H1 (cell line): ENCODE data around the gene PAXX. TPM values are rescaled to one million over a fixed set of nuclear protein-coding genes. Genes with fewer than 3 reads are reported as not detected.

Experiments used
- CTCF ChIA-PET: fragments of 300-600 bp; sonication (Branson Sonifier 250); formaldehyde crosslinking; loops from one replicate; lab custom pipeline; 2021; ENCODE audit not compliant: partially characterized antibody; lab: Charles Lee
- POLR2A ChIA-PET: fragments of 300-600 bp; sonication (Branson Sonifier 250); formaldehyde crosslinking; loops from one replicate; lab custom pipeline; 2021; ENCODE audit warnings: inconsistent platforms; ENCODE audit not compliant: partially characterized antibody; lab: Charles Lee
- DNase-seq, 2 experiments: peaks; one replicate each; pipeline versions ENCODE4 v3.0.0 to v3.0.0-alpha.2; 2010 to 2022; ENCODE audit warnings: low spot score in 2 of 2, low read depth in 1 of 2, mixed read lengths in 1 of 2
- FAIRE-seq: peaks from 2 replicates; lab custom pipeline; 2011; peaks lifted over from hg19 to GRCh38; lab: Jason Lieb, UNC
- H2AFZ ChIP-seq: 2 replicates; pipeline ENCODE4 v1.8.1; 2012; ENCODE audit warnings: low read length, inconsistent platforms
- H2AK5ac ChIP-seq: 2 replicates; pipeline ENCODE4 v1.6.1; 2013; ENCODE audit warnings: low read depth, low read length
- H2BK120ac ChIP-seq: replicated peaks from 2 replicates; pipeline ENCODE3; 2013; ENCODE audit warnings: low read depth, low read length, inconsistent platforms
- H2BK12ac ChIP-seq: 2 replicates; pipeline ENCODE4 v1.6.1; 2013; ENCODE audit warnings: low read depth, low read length
- H2BK15ac ChIP-seq: 2 replicates; pipeline ENCODE4 v1.6.1; 2013; ENCODE audit warnings: low read length
- H2BK20ac ChIP-seq: 2 replicates; pipeline ENCODE4 v1.6.1; 2013; ENCODE audit warnings: low read length
- H2BK5ac ChIP-seq: 2 replicates; pipeline ENCODE4 v1.6.1; 2013; ENCODE audit warnings: low read depth, low read length
- H3K14ac ChIP-seq: 2 replicates; pipeline ENCODE4 v1.6.1; 2013; ENCODE audit warnings: inconsistent platforms; ENCODE audit not compliant: insufficient read length
- H3K18ac ChIP-seq: 2 replicates; pipeline ENCODE4 v1.6.1; 2013; ENCODE audit warnings: low read length; ENCODE audit errors: extremely low read depth
- H3K23ac ChIP-seq: 2 replicates; pipeline ENCODE4 v1.6.1; 2013; ENCODE audit warnings: inconsistent platforms; ENCODE audit not compliant: insufficient read length
- H3K23me2 ChIP-seq: 2 replicates; pipeline ENCODE4 v1.6.1; 2013; ENCODE audit warnings: low read depth, low read length
- H3K27ac ChIP-seq: 2 replicates; pipeline ENCODE4 v1.6.1; 2011; ENCODE audit warnings: low read depth, low read length, inconsistent platforms
- H3K27me3 ChIP-seq, 4 experiments: replicated peaks in 1 of 4; 1 replicate in 1 of 4; 2 replicates in 3 of 4; pipeline versions ENCODE4 v1.6.1 to v1.8.1; 2011 to 2013; ENCODE audit warnings: low read length in 3 of 4, mild to moderate bottlenecking in 3 of 4, inconsistent platforms in 2 of 4, mixed read lengths in 2 of 4, moderate library complexity in 1 of 4; ENCODE audit not compliant: control insufficient read depth in 3 of 4, insufficient read depth in 3 of 4; ENCODE audit errors: extremely low read depth in 1 of 4
- H3K36me3 ChIP-seq, 4 experiments: 2 replicates each; pipeline versions ENCODE4 v1.6.1 to v1.8.1; 2011 to 2013; ENCODE audit warnings: mild to moderate bottlenecking in 4 of 4, low read length in 3 of 4, moderate library complexity in 2 of 4, control low read depth in 1 of 4, inconsistent platforms in 1 of 4; ENCODE audit not compliant: insufficient read depth in 4 of 4, control insufficient read depth in 2 of 4
- H3K4ac ChIP-seq: replicated peaks from 2 replicates; pipeline ENCODE3; 2013; ENCODE audit warnings: low read length, low read depth, mixed read lengths, inconsistent platforms; ENCODE audit not compliant: insufficient read length
- H3K4me1 ChIP-seq, 4 experiments: replicated peaks in 1 of 4; 1 replicate in 1 of 4; 2 replicates in 3 of 4; pipeline versions ENCODE4 v1.6.1 to v1.8.1; 2011 to 2013; ENCODE audit warnings: low read length in 3 of 4, inconsistent platforms in 2 of 4, mixed read lengths in 1 of 4; ENCODE audit not compliant: insufficient read depth in 4 of 4, control insufficient read depth in 3 of 4
- H3K4me2 ChIP-seq, 2 experiments: 2 replicates each; pipeline versions ENCODE4 v1.6.1 to v1.8.1; 2011 to 2013; ENCODE audit warnings: low read depth in 2 of 2, low read length in 2 of 2, control low read depth in 1 of 2, inconsistent platforms in 1 of 2, mild to moderate bottlenecking in 1 of 2; ENCODE audit not compliant: insufficient read depth in 1 of 2
- H3K4me3 ChIP-seq, 4 experiments: fragments of 200-600, 300-600 bp in 1 of 4; sonication (generic), shearing (Covaris generic), sonication (Bioruptor Twin) in 1 of 4; 2 replicates each; pipeline versions ENCODE4 v1.5.1 to v1.8.1; 2011 to 2016; ENCODE audit warnings: low read length in 4 of 4, low read depth in 3 of 4, control low read depth in 2 of 4, inconsistent platforms in 2 of 4, mild to moderate bottlenecking in 2 of 4, mixed read lengths in 1 of 4, moderate library complexity in 1 of 4; ENCODE audit not compliant: insufficient read depth in 2 of 4; ENCODE audit errors: extremely low read depth in 1 of 4
- H3K56ac ChIP-seq: replicated peaks from 2 replicates; pipeline ENCODE3; 2013; ENCODE audit warnings: low read depth, mild to moderate bottlenecking, mixed read lengths, low read length, inconsistent platforms; ENCODE audit not compliant: insufficient read length
- H3K79me1 ChIP-seq: 2 replicates; pipeline ENCODE4 v1.6.1; 2013; ENCODE audit warnings: low read depth, low read length, control low read depth
- H3K79me2 ChIP-seq, 2 experiments: 2 replicates each; pipeline versions ENCODE4 v1.6.1 to v1.8.1; 2012 to 2013; ENCODE audit warnings: low read length in 2 of 2, mild to moderate bottlenecking in 2 of 2, inconsistent platforms in 1 of 2; ENCODE audit not compliant: insufficient read depth in 2 of 2, control insufficient read depth in 1 of 2
- H3K9ac ChIP-seq, 4 experiments: replicated peaks in 1 of 4; 1 replicate in 1 of 4; 2 replicates in 3 of 4; pipeline versions ENCODE4 v1.6.1 to v1.8.1; 2011 to 2013; ENCODE audit warnings: low read depth in 3 of 4, low read length in 3 of 4, control low read depth in 2 of 4, mild to moderate bottlenecking in 2 of 4, moderate library complexity in 2 of 4, inconsistent platforms in 1 of 4; ENCODE audit errors: extremely low read depth in 1 of 4
- H3K9me3 ChIP-seq, 2 experiments: 2 replicates each; pipeline versions ENCODE4 v1.6.1 to v1.8.1; 2012 to 2013; ENCODE audit warnings: mild to moderate bottlenecking in 2 of 2, moderate library complexity in 2 of 2, control low read depth in 1 of 2, inconsistent platforms in 1 of 2, low read depth in 1 of 2, low read length in 1 of 2, mixed read lengths in 1 of 2; ENCODE audit not compliant: insufficient read depth in 2 of 2
- H4K20me1 ChIP-seq, 2 experiments: replicated peaks in 1 of 2; 2 replicates each; pipeline versions ENCODE3 to v1.8.1; 2011 to 2013; ENCODE audit warnings: inconsistent platforms in 2 of 2, low read length in 2 of 2, mild to moderate bottlenecking in 1 of 2; ENCODE audit not compliant: insufficient read depth in 2 of 2, control insufficient read depth in 1 of 2
- H4K5ac ChIP-seq: 2 replicates; pipeline ENCODE4 v1.6.1; 2013; ENCODE audit warnings: low read length, low read depth, mixed read lengths, inconsistent platforms; ENCODE audit not compliant: insufficient read length
- H4K8ac ChIP-seq: 2 replicates; pipeline ENCODE4 v1.8.0; 2013; ENCODE audit warnings: mild to moderate bottlenecking, moderate library complexity, low read length, inconsistent platforms; ENCODE audit not compliant: insufficient read depth; ENCODE audit errors: extremely low read depth
- H4K91ac ChIP-seq: replicated peaks from 2 replicates; pipeline ENCODE3; 2013; ENCODE audit warnings: low read length, mixed read lengths, inconsistent platforms; ENCODE audit not compliant: insufficient read length
- CBX8 ChIP-seq: fragments of 300-800, 300-1000 bp; sonication (generic); IDR thresholded peaks from 2 replicates; pipeline ENCODE4 v1.7.1; 2016; ENCODE audit warnings: low read depth, low read length, borderline replicate concordance
- CHD2 ChIP-seq: IDR thresholded peaks from 2 replicates; pipeline ENCODE4 v1.6.1; 2012; ENCODE audit warnings: low read length, improper control_type of control experiment
- CTBP2 ChIP-seq: IDR thresholded peaks from 2 replicates; pipeline ENCODE4 v1.7.0; 2011; ENCODE audit warnings: borderline replicate concordance, mild to moderate bottlenecking, moderate library complexity, mixed read lengths, low read length; ENCODE audit not compliant: insufficient read depth, insufficient read length
- E2F6 ChIP-seq: IDR thresholded peaks from 2 replicates; pipeline ENCODE4 v1.6.1; 2012; ENCODE audit warnings: inconsistent platforms
- EGR1 ChIP-seq: IDR thresholded peaks from 2 replicates; pipeline ENCODE4 v1.6.1; 2011; ENCODE audit warnings: low read depth, low read length, borderline replicate concordance
- JUN ChIP-seq: IDR thresholded peaks from 2 replicates; pipeline ENCODE4 v1.6.1; 2011; ENCODE audit warnings: low read depth, mild to moderate bottlenecking, improper control_type of control experiment, low read length
- JUND ChIP-seq: IDR thresholded peaks from 2 replicates; pipeline ENCODE4 v1.6.1; 2011; ENCODE audit warnings: mild to moderate bottlenecking, improper control_type of control experiment, low read length
- MAFK ChIP-seq: IDR thresholded peaks from 2 replicates; pipeline ENCODE4 v1.6.1; 2012; ENCODE audit warnings: low read depth, mild to moderate bottlenecking, improper control_type of control experiment, low read length
- NRF1 ChIP-seq: IDR thresholded peaks from 2 replicates; pipeline ENCODE4 v1.6.1; 2011; ENCODE audit warnings: mild to moderate bottlenecking, low read depth, low read length, improper control_type of control experiment
- POLR2AphosphoS5 ChIP-seq: IDR thresholded peaks from 2 replicates; pipeline ENCODE4 v1.6.1; 2011; ENCODE audit warnings: low read depth, low read length
- SIN3A ChIP-seq, 2 experiments: IDR thresholded peaks in 1 of 2; conservative IDR thresholded peaks in 1 of 2; 2 replicates each; pipeline ENCODE4 v1.6.1; 2011 to 2012; ENCODE audit warnings: low read length in 2 of 2, improper control_type of control experiment in 1 of 2, low read depth in 1 of 2, mild to moderate bottlenecking in 1 of 2
- SP2 ChIP-seq: IDR thresholded peaks from 2 replicates; pipeline ENCODE4 v1.6.1; 2012; ENCODE audit warnings: mild to moderate bottlenecking, low read length, inconsistent platforms
- TAF7 ChIP-seq: optimal IDR thresholded peaks from 2 replicates; pipeline ENCODE3; 2011; ENCODE audit warnings: low read depth, mild to moderate bottlenecking, inconsistent platforms, low read length, moderate library complexity, borderline replicate concordance
- WGBS, 2 experiments: shearing (Covaris generic) in 1 of 2; methylation state at CpG; one replicate each; pipeline versions ENCODE4 v1.1.6 to v1.1.7; 2013 to 2015; ENCODE audit warnings: low lambda C conversion rate in 2 of 2, mixed read lengths in 2 of 2, inconsistent platforms in 1 of 2, low coverage in 1 of 2, missing lambda C conversion rate in 1 of 2; ENCODE audit not compliant: insufficient replicate concordance in 2 of 2, insufficient coverage in 1 of 2, insufficient read length in 1 of 2; ENCODE audit errors: extremely low coverage in 1 of 2, missing lambda C conversion rate in 1 of 2; 5-methylcytosine and 5-hydroxymethylcytosine counted together
- polyA plus RNA-seq, 7 experiments: library from polyadenylated mRNA; depleted of rRNA in 3 of 7; stranded (reverse) in 5 of 7; unstranded in 2 of 7; fragments of >200 nt in 5 of 7; fragments of 200-250 nt in 2 of 7; gene quantifications; 1 replicate in 5 of 7; 2 replicates in 1 of 7; 4 replicates in 1 of 7; pipeline versions ENCODE4 v1.2.1 to v1.2.3, GENCODE V29; 2011 to 2013; ENCODE audit warnings: missing spikeins in 2 of 7, mixed read lengths in 2 of 7
- total RNA-seq: library from RNA; stranded (reverse); fragmentation: NEBNext Ultra II Directional; extraction: Animal tissue kit (Norgen Biotek cat#: 25700); gene quantifications from 2 replicates; pipeline ENCODE4 v1.2.1, GENCODE V29; 2021

The PAXX gene
- total and polyA plus RNA-seq, 2 of the 8 experiments (the other 6 are each of a cell fraction or from before 2014, with no cell fraction given): 43.4 to 45.9 TPM

- 87% methylated on average over 19 of the region's 22 CpGs; no CpG with 5 or more reads in 1 of the 2 experiments for WGBS, 2 experiments
- Histone ChIP-seq H3K79me2 (no peaks in the 10 kb centered on the region), H3K9me3 (no peaks in the 10 kb centered on the region), H3K4me2 (no peak overlapping the region), H2BK20ac (no peak overlapping the region), H3K79me1 (no peaks in the 10 kb centered on the region; the same call in 1 of the 2 replicates), H2BK12ac (peak overlapping the region; percentile 50; the same call in 1 of the 2 replicates), H3K27me3 (no peaks in the 10 kb centered on the region), H4K91ac (peak overlapping the region; percentile 65), H3K4me1 (peaks cover 0 to 7% (median 5%) of the 10 kb centered on the region in 4 experiments; a peak in 4 of 7 replicates), H3K4me3 (no peak overlapping the region), H2AK5ac (no peak overlapping the region), H3K9ac (no peak overlapping the region), H2AFZ (no peak overlapping the region), H3K27ac (no peak overlapping the region), H3K4ac (no peak overlapping the region), H3K23ac (no peak overlapping the region), H3K18ac (no peak overlapping the region), H3K36me3 (no peaks in the 10 kb centered on the region), H2BK120ac (no peak overlapping the region), H4K8ac (no peak overlapping the region), H4K20me1 (no peaks in the 10 kb centered on the region), H4K5ac (no peak overlapping the region), H2BK5ac (no peak overlapping the region; the same call in 1 of the 2 replicates), H3K23me2 (no peaks in the 10 kb centered on the region), H3K14ac (no peak overlapping the region), H2BK15ac (peak overlapping the region; percentile 61; the same call in 1 of the 2 replicates), H3K56ac (no peak overlapping the region)
- no peak for DNase-seq
- FAIRE-seq: no peak
- ChIA-PET CTCF (interaction anchor here (0.8 to 9.4 kb wide), 6 partner anchors 11 to 100 kb away, joined by 3 to 38 read pairs (median 4); no protein-coding TSS in a partner anchor), POLR2A (interaction anchor here (1.9 to 2.4 kb wide), 2 partner anchors 10 to 13 kb away, joined by 5 to 10 read pairs; no protein-coding TSS in a partner anchor)
- TF ChIP-seq E2F6 (no peak), SP2 (no peak), CBX8 (no peak), SIN3A (conservative IDR thresholded peaks at IDR 0.05 in 1 of 2, IDR thresholded peaks at IDR 0.05 in 1 of 2; ENCODE audit: low read depth in 1 of 2, low read length in 2 of 2) (no peak), MAFK (no peak), CHD2 (no peak), TAF7 (no peak), CTBP2 (no peak), JUN (no peak), EGR1 (no peak), JUND (no peak), NRF1 (no peak), POLR2AphosphoS5 (no peak)
These were observed 28.0 kb upstream of the PAXX start for GRCh38 chr9:136964171-136964689.
